GM18909 (cell line): ENCODE results near the gene MGAT4A.

ENCODE experiments used
- ATAC-seq: cut with Tn5 transposase; IDR thresholded peaks from one replicate; pipeline ENCODE4 v1.9.1; 2021; ENCODE audit warnings: mild to moderate bottlenecking; ENCODE audit not compliant: unreplicated experiment, poor library complexity

The MGAT4A gene

DNA sequence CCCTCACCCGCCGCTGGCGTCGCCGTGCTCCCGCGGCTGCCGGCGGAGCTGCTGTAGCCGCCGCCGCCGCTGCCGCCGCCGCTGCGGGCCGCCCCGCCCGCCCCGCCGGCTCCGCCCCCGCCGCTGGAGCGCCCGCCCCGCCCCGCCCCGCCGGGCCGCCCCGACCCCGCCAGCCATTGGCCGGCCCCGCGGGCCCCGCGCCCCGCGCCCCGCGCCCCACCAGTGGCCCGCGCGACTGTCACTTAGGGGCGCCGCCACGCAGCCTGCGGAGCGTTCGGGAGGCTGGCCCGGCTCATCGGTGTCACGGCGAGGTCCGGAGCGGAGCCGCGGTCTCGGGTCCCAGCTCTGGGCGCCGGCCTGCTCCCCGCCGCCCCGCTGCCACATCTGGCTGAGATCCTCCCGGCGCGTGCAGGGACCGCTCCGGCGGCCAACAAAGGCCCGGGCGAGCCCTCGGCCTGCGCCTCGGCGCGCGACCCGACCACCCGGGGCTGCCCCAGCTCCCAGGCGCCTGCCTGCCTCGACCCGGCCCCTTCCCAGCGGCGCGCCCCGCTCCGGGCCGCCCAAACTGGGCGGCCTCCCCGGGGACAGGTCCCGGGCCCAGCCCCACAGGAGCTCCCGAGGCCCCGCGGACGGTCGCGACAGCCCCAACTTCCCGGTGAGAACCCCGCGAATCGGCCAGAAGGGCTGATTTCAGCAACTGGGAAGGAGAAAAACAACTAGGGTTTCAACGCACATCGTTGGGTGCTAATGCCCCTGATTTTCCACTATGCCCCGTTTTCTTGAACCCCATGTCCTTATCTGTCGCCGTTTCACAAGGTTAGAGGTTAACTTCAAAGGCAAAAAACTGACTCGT, at the start of gene MGAT4A:
TSS of gene MGAT4A (minus strand) at position 92 of the 853 bp plus-strand sequence. CDS start 4,800 bp downstream, outside the sequence.
- ATAC-seq, result peak; percentile 81

DNA sequence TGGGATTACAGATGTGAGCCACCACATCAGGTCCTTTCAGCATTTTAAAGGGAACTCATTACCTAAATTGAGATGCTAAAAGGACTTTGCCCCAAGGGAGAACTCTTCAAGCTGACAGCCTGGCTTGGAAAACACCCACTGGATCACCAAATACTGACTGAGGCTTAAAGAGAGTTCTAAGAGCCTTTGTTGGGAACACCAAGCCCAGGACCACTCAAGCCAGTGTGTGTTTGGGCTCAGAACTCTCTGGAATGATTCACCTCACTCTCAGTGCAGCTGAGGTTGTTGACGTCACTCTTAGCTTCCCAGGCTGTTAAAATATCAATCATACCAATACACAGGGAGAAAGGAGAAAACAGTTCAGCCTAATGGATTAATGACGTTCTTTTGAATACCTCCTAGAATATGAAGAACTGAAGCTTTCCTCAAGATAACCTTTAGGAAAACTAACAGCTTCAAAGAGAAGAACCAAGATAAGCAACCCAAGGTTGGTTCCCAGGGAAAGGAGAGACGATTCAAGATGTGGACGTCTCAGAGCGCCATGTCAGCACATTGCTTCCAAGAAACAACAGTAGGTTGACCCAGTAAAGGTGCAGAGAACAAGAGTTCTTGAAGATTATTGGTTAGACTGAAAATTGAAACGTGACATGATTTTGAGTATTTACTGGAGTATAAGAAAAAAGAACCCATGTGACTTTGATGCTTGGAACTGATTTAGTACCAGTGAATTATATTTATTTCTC, 48.0 kb upstream of the MGAT4A start:
- no peak for ATAC-seq

DNA sequence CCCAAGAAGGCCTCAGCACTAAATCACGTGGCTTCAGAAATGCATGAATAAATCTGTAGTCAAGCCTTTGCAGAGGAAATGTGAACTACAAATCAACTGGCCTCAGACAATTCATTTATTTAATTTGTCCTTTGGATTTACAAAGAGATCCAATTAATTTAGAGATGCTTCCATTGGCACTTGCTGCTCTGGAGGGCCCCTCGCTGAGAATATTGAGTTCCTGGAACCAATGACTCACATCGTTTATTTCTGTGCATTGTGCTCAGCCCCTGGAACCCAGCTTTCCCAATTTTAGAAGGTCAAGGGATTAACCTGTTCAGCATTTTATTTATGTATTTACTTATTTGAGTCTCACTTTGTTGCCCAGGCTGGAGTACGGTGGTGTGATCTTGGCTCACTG, 47.2 kb upstream of the MGAT4A start:
- no peak for ATAC-seq

DNA sequence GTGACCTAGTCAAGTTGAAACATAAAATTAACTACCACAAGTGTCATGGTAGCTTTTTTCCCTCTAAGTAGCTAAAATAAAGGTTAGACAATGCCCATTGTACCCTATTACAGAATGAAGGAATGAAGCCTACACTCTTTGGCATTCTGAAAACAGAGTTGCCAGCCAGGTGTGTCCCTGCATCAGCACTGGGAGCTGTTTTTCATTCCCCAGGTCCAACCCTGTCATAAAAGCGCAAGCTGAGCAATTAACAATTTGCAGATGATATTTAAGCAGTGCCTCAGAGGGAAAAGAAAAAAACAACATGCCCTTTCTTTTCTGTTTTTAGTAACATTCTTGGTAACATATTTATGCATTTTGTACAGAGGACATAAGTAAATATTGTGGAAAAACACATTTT, 46.8 kb upstream of the MGAT4A start:
- ATAC-seq, result no peak

DNA sequence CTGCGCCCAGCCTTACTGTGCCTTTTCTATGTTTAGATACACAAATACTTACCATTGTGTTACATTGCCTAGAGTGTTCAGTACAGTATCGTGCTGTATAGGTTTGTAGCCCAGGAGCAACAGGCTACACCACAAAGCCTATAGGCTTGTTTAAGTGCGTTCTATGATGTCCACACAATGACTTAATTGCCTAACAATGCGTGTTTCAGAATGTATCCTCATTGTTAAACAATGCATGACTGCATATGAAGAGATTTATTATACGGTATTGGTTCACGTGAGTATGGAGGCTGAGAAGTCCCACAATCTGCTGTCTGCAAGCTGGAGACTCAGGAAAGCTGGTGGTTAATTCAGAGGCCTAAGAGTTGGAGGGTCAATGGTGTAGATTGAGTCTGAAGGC, 46.1 kb upstream of the MGAT4A start:
- ATAC-seq, result no peak

DNA sequence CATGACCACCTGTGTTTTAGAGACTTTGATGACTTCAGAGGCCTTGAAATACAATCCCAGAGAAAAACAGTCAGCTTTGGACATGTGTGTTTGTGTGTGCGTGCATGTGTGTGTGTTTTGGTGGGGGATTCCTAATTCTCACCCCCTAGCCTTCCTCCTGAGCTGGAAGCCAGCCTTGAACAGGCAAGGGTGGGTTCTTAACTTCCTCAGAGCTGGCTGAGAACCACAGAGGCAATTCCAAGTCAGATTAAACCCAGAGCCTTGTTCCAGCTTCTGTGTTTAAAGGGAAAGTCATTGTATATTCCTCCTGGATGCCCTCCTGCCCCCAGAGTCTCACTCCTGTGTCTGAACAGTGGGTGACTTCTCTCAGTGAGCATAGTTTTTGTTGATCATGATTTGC, 45.2 kb upstream of the MGAT4A start:
- no peak for ATAC-seq

DNA sequence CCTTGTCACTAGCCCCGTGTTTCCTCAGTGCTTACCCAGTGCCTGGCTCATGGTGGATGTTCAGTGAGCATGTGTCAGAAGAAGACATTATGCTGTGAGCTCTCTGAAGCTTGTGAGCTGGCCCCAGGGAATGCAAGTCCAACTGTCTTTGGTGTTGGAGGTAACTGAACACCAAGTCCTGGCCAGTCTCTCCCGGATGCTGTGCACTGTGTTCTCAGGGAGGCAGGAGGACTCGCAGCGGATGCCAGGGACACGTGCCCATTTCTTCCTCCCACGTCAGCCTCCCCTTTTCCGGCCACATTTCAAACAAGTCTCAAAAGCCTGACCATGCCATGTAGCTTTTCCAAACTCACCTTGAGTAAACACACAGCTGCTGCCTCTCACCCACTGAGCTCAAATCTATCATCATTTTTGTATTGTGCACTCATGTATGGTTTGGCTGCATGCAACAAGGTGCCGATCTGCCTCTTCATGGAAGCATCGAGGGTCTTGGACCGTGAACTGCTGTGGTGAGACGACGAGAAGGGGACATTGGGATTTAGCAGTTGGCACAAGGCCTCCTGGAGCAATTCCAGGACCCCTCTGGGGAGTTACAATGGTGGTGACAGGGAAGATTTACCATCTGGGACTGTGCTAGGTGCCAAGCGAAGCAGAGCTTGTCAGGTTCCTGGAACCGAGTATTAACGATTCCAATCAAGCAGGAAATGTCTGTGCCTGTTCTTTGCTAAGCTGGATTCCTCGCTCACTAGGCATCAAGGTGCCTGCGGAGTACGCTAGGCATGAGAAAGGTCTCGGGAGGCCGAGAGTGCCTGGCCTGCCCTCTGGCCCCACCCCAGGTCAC, 44.4 kb upstream of the MGAT4A start:
- no peak for ATAC-seq

DNA sequence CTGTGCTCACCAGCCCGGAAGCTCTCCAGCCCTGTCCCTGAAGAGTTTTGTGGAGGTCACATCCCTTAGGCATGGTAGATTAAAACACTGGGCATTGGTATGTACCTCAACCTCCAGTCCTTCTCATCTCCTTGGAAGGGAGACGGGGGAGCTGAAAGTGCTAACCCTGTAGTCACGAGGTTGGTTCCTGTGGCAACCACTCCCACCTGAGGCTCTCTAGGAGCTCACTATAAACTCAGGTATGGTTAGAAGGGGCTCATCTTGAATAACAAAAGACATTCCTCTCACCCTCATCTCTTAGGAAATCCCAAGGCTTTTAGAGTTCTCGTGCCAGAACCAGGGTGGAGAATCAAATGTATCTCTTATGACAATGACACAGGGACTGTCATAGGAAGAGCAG, 43.0 kb upstream of the MGAT4A start:
- ATAC-seq, result no peak

DNA sequence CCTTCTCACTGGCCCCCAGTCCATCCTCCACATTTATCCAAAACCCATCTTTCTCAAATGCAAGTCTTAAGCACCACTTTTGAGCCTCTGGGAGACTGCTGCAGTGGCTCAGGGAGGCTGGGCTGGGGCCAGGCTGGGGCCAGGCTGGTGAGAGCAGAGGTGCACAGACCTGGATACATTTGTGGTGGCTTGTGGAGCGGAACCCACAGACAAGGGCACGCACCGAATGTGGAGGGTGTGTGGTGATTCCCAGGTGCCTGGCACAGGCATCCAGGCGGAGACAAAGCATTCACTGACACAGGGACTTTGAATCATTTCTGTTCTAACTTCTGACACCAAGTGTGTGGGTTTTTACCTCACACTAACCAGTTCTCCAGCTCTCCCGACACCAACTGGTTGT, 42.2 kb upstream of the MGAT4A start:
- ATAC-seq, result no peak

DNA sequence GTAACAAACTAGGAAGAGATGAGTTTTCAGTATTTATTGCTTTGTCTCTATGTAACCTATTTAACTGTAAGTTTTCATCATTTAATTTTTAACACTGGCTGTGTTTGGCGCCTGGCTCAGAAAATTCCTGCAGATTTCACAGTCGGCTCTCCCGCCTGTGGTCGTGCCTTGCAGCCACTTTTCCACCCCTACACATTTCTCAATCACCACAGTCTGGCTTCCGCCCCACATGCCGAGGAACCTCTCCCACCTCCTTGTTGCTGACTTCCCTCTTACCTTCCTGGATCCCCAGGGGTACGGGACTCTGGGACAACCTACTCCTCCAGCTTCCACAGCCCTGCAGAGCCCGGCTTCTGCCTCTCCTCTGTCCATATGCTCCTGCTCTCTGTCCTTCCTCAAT, 41.6 kb upstream of the MGAT4A start:
- ATAC-seq, result no peak

DNA sequence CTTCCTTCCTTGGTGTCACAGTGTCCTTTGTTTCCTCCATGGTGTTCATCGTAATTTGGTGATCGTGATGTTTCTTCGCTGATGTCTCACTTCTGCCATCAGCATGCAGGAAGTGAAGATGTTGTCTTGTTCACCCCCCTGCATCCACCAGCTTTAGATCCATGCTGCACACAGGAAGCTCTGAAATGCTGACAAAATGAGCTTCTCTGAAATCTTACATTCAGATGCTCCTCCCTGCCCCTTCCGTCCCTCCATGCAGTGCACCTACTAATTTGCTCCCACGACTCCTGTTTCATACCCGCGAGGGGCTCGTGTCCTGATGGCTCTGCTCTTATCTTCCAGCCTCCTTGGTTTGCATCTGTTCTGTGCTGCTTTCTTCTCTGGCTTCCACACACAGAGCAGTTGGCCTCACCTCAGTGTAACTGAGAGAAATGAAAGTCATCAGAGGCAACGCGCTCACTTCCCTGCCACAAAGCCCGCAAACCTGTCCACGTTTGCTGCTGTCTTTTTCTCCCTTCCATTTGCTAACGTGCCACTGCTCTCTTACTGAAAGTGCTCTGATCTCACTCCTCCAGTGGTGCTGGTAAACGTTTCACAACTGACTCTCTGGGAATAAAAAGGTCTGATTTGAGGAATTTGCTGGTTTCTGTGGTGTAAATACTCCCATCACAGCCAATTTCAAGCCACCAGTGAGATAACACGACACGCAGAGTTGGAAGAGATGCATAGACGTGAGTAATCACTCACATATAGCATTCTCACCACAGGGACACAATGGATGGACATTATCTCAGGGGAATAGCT, 41.0 kb upstream of the MGAT4A start:
- no peak for ATAC-seq

DNA sequence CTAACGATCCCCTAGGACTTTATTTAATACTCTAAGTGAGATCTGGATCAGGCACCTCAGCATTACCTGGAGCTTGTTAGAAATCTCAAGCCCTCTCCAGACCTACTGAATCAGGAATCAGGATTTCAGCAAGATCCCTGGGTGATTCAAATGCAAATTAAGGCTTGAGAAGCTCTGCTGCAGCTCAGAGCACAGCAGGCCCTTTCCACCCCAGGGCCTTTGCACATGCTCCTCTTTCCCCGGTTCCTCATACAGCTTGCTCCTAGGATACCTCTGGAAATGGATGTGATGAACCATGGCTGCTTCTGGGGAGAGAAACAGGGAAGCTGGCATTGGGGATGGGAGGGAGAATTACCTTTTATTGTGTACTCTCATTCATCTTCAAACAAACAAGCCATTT, 40.3 kb upstream of the MGAT4A start:
- no peak for ATAC-seq

DNA sequence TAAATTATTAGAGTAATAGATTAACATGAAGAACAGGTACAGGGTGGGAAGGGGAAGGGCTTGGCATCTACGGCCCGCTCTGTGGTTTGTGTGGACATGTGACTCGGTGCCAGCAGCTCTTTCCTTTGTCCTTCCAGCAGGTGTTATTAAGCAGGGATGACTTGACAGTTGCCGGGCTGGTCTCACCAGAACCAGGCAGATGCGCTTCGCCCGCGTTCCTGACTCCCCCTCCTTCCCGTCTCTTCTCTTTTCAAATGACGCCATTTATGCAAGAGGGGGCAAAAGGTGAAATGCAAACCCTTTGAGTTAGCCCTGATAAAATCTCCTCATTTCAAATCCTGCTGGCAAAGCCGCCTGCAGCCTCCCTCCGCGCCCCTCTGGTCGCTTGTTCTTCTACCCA, 38.9 kb upstream of the MGAT4A start:
- ATAC-seq, result no peak

DNA sequence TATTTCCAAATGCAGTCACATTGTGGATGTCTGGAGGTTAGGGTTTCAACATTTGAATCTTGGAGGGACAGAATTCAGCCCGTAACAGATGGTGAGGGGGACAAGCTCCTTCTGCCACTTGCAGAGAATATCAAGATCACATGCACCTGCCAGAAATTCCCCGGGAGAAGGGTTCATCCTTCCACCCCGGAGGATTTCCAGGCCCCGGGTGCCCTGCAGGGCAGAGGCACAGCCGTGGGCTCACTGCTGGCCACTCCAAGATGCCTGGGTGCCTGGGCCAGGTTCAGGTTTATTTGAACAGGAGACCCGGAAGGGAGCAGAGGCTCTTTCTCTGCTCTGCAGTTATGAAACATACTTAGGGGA, 38.2 kb upstream of the MGAT4A start:
- ATAC-seq, result no peak

DNA sequence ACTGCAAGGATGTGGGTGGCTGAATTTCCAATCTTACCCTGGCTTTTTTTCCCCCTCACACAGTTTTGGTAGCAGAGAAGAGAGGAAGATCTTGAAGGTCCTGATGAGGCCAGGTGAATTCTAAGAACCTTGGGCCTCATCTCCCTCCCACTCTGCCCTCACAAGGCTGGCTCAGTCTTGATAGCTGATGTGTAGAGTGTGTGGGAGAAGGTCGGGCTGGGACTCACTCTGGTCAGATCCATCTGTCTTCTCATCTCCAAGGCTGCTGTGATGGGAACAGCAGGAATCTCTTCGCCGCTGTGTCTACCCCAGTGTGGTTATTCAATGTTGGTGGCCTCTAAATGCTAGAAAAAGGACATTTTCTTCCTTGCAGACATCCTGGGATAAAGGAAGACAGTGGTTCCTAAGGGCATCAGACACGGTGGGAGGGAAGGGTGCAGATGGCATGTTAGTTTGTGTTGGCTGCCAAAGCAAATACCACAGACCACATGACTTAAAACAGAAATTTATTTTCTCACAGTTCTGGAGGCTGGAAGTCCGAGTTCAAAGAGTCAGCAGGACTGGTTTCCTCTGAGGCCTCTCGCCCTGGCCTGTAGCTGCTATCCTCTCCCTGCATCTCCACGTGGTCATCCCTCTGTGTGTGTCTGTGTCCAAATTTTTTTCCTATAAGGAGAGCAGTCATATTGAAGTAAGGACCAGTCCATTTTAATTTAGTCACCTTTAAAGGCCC, 37.6 kb upstream of the MGAT4A start:
- ATAC-seq, result no peak

DNA sequence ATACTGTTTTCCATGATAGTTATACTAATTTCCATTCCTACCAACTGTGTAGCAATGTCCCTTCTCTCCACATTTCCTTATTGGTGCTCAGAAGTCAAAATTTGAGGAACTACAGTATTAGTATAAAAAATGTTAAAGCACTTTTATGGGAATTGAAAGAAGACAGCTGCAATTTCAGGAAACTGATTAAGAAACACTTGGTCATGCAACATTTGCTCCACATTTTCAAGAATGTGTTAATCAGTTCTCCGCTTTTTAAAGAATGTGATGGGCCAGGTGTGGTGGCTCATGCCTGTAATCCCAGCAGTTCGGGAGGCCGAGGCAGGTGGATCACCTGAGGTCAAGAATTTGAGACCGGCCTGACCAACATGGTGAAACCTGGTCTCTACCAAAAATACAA, 33.6 kb upstream of the MGAT4A start:
- no peak for ATAC-seq

DNA sequence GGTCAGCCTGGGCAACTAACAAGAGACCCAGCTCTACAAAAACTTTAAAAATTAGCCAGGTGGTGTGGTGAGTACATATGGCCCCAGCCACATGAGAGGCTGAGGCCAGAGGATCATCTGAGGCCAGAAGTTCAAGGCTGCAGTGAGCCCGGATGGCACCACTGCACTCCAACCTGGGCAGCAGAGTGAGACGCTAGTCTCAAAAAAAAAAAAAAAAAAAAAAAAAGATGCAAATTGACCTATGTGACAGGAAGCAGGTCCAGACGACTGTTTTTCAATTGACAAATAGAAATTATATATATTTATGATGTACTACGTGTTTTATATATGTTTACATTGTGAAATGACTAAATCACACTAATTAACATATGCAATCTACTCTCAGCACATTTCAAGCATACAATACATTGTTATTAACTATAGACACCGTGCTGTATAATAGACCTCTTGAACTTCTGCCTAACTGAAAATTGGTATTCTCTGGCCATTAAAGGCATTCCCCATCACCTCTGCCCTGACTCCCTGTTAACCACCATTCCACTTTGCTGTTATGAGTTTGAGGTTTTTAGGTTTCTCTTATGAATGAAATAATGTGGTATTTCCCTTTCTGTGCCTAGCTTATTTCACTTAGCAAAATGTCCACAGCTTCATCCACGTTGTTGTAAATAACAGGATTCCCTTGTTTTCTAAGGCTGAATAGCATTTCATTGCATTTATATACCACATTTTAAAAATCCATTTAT, 32.4 kb upstream of the MGAT4A start:
- ATAC-seq, result no peak

DNA sequence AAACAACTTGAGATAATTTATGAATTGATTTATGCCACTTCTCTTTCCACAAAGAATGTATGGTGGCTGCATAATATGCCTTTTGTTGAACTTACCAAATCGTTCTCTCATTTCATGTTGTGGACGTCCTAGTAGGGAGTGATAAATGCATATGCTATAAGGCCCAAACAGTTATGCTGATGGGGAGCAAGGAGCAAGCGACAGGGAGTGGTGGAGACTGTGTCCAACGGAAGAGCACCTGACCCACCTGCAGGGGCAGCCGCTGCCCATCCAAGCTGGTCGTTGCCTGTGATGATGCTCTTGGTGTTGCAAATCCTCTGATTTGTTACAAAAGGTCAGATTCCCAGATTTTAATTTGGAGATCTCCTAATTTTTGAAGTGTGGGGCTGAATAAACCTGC, 31.0 kb upstream of the MGAT4A start:
- no peak for ATAC-seq

DNA sequence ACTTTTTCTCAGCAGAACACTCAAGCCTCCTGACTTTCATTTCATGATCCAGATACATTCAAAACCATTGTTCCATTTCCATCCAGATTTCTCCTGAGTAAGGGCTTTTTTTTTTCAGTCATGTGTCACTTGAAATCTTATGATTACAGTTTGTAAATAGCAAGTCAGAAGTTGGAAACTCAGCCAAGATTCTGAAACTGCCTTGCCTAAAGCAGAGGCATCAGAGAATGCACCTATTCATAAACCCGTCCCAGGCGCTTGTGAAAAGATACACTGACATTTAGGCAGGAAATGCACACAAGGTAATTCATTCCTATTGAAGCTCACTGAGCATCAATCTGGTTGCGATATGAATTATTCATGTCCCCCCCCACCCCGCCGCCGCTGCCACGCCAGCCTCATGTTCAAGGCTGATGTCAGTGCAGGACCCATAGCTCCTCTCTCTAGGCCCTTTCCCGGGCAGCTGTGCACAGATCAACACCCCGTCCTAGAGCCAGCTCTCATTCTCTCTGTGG, 30.4 kb upstream of the MGAT4A start:
- ATAC-seq, result no peak
